Osteocyte (in vitro differentiated cells): ENCODE data around the gene SAC3D1. TPM values are rescaled to one million over a fixed set of nuclear protein-coding genes. Genes with fewer than 3 reads are reported as not detected.
"Not testable (repeated sequence)": the region's sequence is repeated elsewhere in the genome, so short reads cannot be mapped to it uniquely, and the experiment has no call there.

Experiments used
- DNase-seq: peaks from one replicate; pipeline ENCODE4 v3.0.0; 2021; ENCODE audit warnings: mixed read lengths; ENCODE audit not compliant: unreplicated experiment; ENCODE audit errors: extremely low spot score
- H3K27ac Mint-ChIP-seq: one replicate; pipeline ENCODE4 v1.8.0; 2021; ENCODE audit warnings: mild to moderate bottlenecking, mixed read lengths; ENCODE audit not compliant: unreplicated experiment
- H3K27me3 Mint-ChIP-seq: one replicate; pipeline ENCODE4 v1.8.0; 2021; ENCODE audit warnings: mixed read lengths; ENCODE audit not compliant: unreplicated experiment
- H3K36me3 Mint-ChIP-seq: one replicate; pipeline ENCODE4 v1.8.0; 2021; ENCODE audit warnings: mixed read lengths; ENCODE audit not compliant: unreplicated experiment
- H3K4me1 Mint-ChIP-seq: one replicate; pipeline ENCODE4 v1.8.0; 2021; ENCODE audit warnings: mixed read lengths; ENCODE audit not compliant: unreplicated experiment
- H3K4me3 Mint-ChIP-seq: one replicate; pipeline ENCODE4 v1.8.0; 2021; ENCODE audit warnings: mild to moderate bottlenecking, moderate library complexity, mixed read lengths; ENCODE audit not compliant: unreplicated experiment
- H3K9me3 Mint-ChIP-seq: one replicate; pipeline ENCODE4 v1.8.0; 2021; ENCODE audit warnings: mixed read lengths; ENCODE audit not compliant: unreplicated experiment
- CTCF ChIP-seq: fragments of 200-600 bp; sonication (generic); IDR thresholded peaks from 2 replicates; pipeline ENCODE4 v1.5.0; 2021; ENCODE audit warnings: antibody characterized with exemption, mild to moderate bottlenecking, moderate library complexity
- total RNA-seq: library from RNA; stranded (reverse); gene quantifications from 2 replicates; pipeline ENCODE4 v1.2.1, GENCODE V29; 2021

Gene SAC3D1
- total RNA-seq, 1 donor from 2014 or later, result 15.0 TPM

DNA sequence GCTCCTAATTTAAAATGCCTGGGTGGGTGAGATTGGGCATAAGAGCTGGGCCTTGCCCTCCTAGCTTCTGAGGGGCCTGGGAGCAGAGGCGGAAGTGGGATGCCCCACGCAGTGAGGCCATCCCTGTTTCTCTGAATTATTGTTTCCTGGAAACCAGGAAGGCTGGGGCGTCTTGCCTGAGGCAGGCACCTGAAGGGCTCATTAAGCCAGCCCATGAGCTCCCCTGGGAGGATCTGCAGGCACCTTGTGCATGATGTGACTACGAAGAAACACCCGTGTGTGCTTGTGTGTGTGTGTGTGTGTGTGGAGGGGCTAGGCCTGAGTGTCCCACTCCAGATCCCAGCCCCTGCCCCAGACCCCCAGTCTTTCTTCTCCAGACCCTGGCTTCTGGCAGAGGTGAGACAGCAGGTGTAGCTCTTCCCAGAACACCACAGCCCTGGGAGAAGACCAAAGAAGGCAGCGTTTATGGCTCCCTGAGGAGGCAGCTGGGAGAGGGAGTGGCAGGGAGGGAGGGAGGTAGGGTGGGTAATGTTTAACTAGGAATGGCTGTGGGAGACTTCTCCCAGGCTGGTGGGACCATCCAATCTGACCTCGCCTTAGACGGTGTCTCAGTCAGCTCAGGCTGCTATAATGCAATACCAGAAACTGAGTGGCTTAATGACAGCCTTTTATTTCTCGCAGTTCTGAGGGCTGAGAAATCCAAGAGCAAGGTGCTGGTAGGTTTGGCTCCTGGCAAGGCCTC is 42.1 kb upstream of the SAC3D1 start:
- peaks cover 2% of the 10 kb centered on the region for H3K27me3 Mint-ChIP-seq
- no peak for DNase-seq
- H3K36me3 Mint-ChIP-seq, result no peaks in the 10 kb centered on the region
- no peak for TF ChIP-seq CTCF
- H3K9me3 Mint-ChIP-seq, result no peaks in the 10 kb centered on the region
- no peak overlapping the region for H3K27ac Mint-ChIP-seq
- H3K4me1 Mint-ChIP-seq, result peaks cover 9% of the 10 kb centered on the region
- H3K4me3 Mint-ChIP-seq, result no peak overlapping the region

- Mint-ChIP-seq H3K36me3 (no peaks in the 10 kb centered on the region), H3K27ac (no peak overlapping the region), H3K9me3 (no peaks in the 10 kb centered on the region), H3K27me3 (no peaks in the 10 kb centered on the region), H3K4me3 (no peak overlapping the region), H3K4me1 (peaks cover 9% of the 10 kb centered on the region)
- TF ChIP-seq CTCF, result no peak
- no peak for DNase-seq
These were observed 41.5 kb upstream of the SAC3D1 start for GRCh38 chr11:64999478-64999877.

- DNase-seq, result no peak
- Mint-ChIP-seq H3K36me3 (no peaks in the 10 kb centered on the region), H3K9me3 (no peaks in the 10 kb centered on the region), H3K27ac (no peak overlapping the region), H3K4me1 (peaks cover 5% of the 10 kb centered on the region), H3K27me3 (no peaks in the 10 kb centered on the region), H3K4me3 (no peak overlapping the region)
- no peak for TF ChIP-seq CTCF
These were observed 38.3 kb upstream of the SAC3D1 start for GRCh38 chr11:65002706-65003105.

GRCh38 chr11:65003282-65003681 is 37.7 kb upstream of the SAC3D1 start:
- DNase-seq, result no peak
- no peaks in the 10 kb centered on the region for H3K9me3 Mint-ChIP-seq
- H3K4me3 Mint-ChIP-seq, result no peak overlapping the region
- TF ChIP-seq CTCF, result no peak
- no peak overlapping the region for H3K27ac Mint-ChIP-seq
- no peaks in the 10 kb centered on the region for H3K36me3 Mint-ChIP-seq
- peaks cover 5% of the 10 kb centered on the region for H3K4me1 Mint-ChIP-seq
- H3K27me3 Mint-ChIP-seq, result no peaks in the 10 kb centered on the region

DNA sequence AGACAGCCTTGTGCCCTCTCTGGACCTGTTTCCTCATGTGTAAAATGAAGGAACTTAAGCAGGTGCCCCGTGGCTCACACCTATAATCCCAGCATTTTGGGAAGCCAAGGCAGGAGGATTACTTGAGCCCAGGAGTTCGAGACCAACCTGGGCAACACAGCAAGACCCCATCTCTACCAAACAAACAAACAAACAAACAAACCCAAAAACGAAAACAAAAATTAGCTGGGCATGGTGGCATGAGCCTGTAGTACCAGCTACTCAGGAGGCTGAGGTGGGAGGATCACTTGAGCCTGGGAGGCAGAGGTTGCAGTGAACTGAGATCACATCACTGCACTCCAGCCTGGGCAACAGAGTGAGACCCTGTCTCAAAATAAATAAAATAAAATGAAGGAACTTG is 37.0 kb upstream of the SAC3D1 start:
- not testable (repeated sequence) for H3K27me3 Mint-ChIP-seq, H3K4me3 Mint-ChIP-seq

DNA sequence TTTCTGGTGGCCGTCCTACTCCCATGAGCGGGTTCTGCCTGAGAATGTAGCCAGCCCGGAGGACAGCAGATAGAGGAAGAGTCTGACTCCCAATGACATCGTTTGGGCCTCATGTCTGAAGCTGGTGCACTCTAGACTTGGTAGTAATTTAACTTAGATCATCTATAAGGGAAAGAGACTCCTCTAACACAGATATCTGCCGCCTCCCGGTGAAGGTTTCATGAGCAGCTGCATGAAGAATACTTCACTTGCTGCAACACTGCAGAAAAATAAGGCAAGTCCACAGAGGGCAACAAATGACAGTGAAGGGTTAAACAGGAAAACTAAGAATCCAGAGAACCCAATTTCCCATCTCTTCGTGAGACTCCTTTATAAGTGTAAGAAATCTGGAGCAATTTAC is 33.0 kb upstream of the SAC3D1 start:
- Mint-ChIP-seq H3K27ac (no peak overlapping the region), H3K4me1 (peaks cover 6% of the 10 kb centered on the region)
- no peak for DNase-seq

More for the DNA sequence above, 37.0 kb upstream of the SAC3D1 start:
- H3K27ac Mint-ChIP-seq, DNase-seq, H3K36me3 Mint-ChIP-seq, H3K4me1 Mint-ChIP-seq, H3K9me3 Mint-ChIP-seq: not testable (repeated sequence)

More for the DNA sequence above, 33.0 kb upstream of the SAC3D1 start:
- no peak for TF ChIP-seq CTCF
- no peaks in the 10 kb centered on the region for H3K36me3 Mint-ChIP-seq
- H3K4me3 Mint-ChIP-seq, result no peak overlapping the region
- no peaks in the 10 kb centered on the region for H3K9me3 Mint-ChIP-seq
- H3K27me3 Mint-ChIP-seq, result no peaks in the 10 kb centered on the region
